Cardiac muscle cell (in vitro differentiated cells and primary cell): ENCODE results near the gene EZH2. TPM values are rescaled to one million over a fixed set of nuclear protein-coding genes. Genes with fewer than 3 reads are reported as not detected.

Source experiments
- DNase-seq, 2 donors: peaks; one replicate each; pipeline versions ENCODE4 v3.0.0 to v3.0.0-alpha.2; 2010 to 2017; ENCODE audit warnings: low read depth in 1 of 2, low spot score in 1 of 2
- H3K27ac ChIP-seq: fragments of 200-600 bp; sonication (generic); 2 replicates; pipeline ENCODE4 v1.5.1; 2016
- H3K27me3 ChIP-seq: fragments of 200-600 bp; sonication (generic); 2 replicates; pipeline ENCODE4 v1.6.0; 2016; ENCODE audit warnings: control low read depth
- H3K36me3 ChIP-seq: fragments of 200-600 bp; sonication (generic); 2 replicates; pipeline ENCODE4 v1.5.1; 2016; ENCODE audit warnings: control low read depth
- H3K4me1 ChIP-seq: fragments of 200-600 bp; sonication (generic); 2 replicates; pipeline ENCODE4 v1.8.1; 2017; ENCODE audit warnings: low read depth, mild to moderate bottlenecking, mixed run types
- H3K4me3 ChIP-seq: fragments of 200-600 bp; sonication (generic); 2 replicates; pipeline ENCODE4 v1.5.1; 2016; ENCODE audit warnings: mild to moderate bottlenecking
- H3K9me3 ChIP-seq: fragments of 200-600 bp; sonication (generic); 2 replicates; pipeline ENCODE4 v1.5.1; 2017; ENCODE audit warnings: low read depth, mild to moderate bottlenecking, control low read depth
- polyA plus RNA-seq: library from polyadenylated mRNA; unstranded; fragments of >200 nt; fragmentation: Nextera tagmentation; extraction: Ambion mirVana; gene quantifications from 2 replicates; pipeline ENCODE4 v1.2.1, GENCODE V29; 2016
- total RNA-seq: library from RNA; depleted of rRNA; stranded (reverse); fragments of >200 nt; gene quantifications from 2 replicates; pipeline ENCODE4 v1.2.3, GENCODE V29; 2016
- TF ChIP-seq, protein P1 (sequence below): IDR thresholded peaks from 2 replicates; pipeline ENCODE4 v1.5.1; 2012; ENCODE audit warnings: low read depth, mild to moderate bottlenecking, low read length

The EZH2 gene
- total and polyA plus RNA-seq, 2 experiments from 2014 or later, result 18.7 to 28.4 TPM

DNA sequence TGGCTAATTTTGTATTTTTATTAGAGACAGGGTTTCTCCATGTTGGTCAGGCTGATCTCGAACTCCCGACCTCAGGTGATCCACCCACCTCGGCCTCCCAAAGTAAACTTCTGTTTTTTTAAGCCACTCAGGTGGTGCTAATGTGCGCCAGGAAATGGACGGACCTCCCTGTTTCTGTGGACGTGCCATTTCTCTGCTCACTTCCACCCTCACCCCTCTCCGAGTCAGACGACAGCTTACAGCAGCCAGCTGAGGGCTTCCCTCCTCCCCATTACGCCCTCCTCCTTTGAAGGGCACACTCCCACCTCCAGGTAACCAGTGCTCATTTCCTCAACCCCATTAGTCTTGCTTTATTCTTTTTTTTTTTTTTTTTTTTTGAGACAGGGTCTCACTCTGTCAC is 41.7 kb upstream of the EZH2 start:
- H3K4me1 ChIP-seq, result peaks cover 1% of the 10 kb centered on the region
- no peak overlapping the region for H3K27ac ChIP-seq
- no peak overlapping the region for H3K4me3 ChIP-seq
- TF ChIP-seq, protein P1, sequence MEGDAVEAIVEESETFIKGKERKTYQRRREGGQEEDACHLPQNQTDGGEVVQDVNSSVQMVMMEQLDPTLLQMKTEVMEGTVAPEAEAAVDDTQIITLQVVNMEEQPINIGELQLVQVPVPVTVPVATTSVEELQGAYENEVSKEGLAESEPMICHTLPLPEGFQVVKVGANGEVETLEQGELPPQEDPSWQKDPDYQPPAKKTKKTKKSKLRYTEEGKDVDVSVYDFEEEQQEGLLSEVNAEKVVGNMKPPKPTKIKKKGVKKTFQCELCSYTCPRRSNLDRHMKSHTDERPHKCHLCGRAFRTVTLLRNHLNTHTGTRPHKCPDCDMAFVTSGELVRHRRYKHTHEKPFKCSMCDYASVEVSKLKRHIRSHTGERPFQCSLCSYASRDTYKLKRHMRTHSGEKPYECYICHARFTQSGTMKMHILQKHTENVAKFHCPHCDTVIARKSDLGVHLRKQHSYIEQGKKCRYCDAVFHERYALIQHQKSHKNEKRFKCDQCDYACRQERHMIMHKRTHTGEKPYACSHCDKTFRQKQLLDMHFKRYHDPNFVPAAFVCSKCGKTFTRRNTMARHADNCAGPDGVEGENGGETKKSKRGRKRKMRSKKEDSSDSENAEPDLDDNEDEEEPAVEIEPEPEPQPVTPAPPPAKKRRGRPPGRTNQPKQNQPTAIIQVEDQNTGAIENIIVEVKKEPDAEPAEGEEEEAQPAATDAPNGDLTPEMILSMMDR, result no peak
- no peaks in the 10 kb centered on the region for H3K27me3 ChIP-seq
- H3K9me3 ChIP-seq, result no peaks in the 10 kb centered on the region
- no peaks in the 10 kb centered on the region for H3K36me3 ChIP-seq
- no peak for DNase-seq

DNA sequence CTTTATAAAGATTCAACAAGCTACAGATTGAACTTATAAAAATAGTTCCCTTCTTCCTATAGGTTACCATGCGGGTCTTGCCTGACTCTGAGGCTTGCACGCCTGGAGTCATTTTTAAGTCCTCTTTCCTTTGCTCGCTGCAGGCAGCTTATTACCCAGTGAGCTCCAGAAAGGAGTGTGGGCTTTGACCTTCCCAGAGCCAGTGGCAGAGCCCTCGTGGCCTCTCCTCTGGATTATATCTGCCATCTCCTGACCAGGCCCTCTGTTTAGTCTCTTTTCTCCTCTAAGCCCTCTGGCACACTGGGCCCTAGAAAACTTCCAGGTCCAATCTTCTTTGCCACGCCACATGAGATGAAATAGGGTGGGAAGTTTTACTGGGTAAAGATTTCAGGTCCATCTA is 39.9 kb upstream of the EZH2 start:
- TF ChIP-seq, protein P1, result no peak
- Histone ChIP-seq H3K4me3 (no peak overlapping the region), H3K27me3 (no peaks in the 10 kb centered on the region), H3K27ac (no peak overlapping the region), H3K36me3 (no peaks in the 10 kb centered on the region), H3K4me1 (peaks cover 4% of the 10 kb centered on the region), H3K9me3 (no peaks in the 10 kb centered on the region)
- peak in 1 of 2 donors; percentile 7 for DNase-seq

DNA sequence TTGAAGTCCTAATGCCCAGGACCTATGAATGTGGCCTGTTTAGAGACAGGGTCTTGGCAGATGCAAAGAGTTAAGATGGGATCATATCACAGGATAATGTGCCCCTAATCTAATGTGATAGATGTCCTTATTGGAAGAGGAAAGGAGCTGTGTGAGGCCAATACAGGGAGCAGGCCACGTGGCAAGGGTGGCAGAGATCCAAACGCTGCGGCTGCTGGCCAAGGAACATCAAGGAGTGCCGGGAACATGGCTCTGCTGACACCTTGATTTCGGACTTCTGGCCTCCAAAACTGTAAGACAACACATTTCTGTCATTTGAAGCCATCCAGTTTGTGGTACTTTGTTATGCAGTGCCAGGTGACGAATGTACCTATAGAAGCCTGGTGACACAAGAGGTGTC is 37.7 kb upstream of the EZH2 start:
- TF ChIP-seq, protein P1, result no peak
- H3K27me3 ChIP-seq, result no peaks in the 10 kb centered on the region
- H3K36me3 ChIP-seq, result no peaks in the 10 kb centered on the region
- no peak for DNase-seq
- H3K9me3 ChIP-seq, result no peaks in the 10 kb centered on the region
- no peak overlapping the region for H3K27ac ChIP-seq
- peaks cover 4% of the 10 kb centered on the region for H3K4me1 ChIP-seq
- no peak overlapping the region for H3K4me3 ChIP-seq

DNA sequence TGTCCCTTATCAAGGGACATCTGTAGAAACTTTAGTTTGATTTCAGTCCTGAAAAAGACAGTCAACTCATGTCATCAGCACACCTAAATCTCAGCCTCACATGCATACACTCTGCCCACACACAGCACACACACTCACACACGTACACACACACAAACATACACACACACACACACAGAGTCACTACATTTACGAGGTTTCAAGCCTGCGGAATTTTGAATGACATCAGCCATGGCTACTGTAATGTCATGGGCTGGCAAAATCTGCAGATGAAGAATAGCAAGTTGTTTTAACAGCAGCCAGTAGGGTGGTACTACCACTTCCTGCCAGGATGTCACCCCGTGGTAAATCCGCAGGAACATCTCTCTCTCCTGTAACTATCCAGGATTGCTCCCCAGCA is 37.1 kb upstream of the EZH2 start:
- Histone ChIP-seq H3K4me1 (peaks cover 4% of the 10 kb centered on the region), H3K36me3 (no peaks in the 10 kb centered on the region), H3K27ac (no peak overlapping the region), H3K9me3 (no peaks in the 10 kb centered on the region), H3K4me3 (no peak overlapping the region), H3K27me3 (no peaks in the 10 kb centered on the region)
- TF ChIP-seq, protein P1, result no peak
- DNase-seq, result no peak

DNA sequence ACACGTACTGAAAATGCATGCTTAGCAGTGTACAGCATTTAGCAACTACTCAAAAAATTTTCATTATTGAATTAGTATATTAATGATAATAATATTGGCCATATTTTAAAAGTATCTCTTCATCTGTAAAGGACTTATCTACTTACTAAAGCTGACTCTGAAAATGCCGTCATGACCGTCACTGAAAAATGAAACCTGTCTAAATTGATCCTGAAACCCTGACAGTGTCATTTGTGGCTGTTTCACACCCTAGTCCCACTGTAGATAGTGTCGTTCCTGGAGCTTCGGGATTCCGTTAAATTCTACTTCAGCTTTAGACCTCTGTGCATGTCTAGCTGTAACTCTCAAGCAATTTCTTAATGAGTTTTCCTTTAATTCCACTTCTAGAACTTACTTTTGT is 35.8 kb upstream of the EZH2 start:
- TF ChIP-seq, protein P1, result no peak
- Histone ChIP-seq H3K27ac (no peak overlapping the region), H3K27me3 (no peaks in the 10 kb centered on the region)

DNA sequence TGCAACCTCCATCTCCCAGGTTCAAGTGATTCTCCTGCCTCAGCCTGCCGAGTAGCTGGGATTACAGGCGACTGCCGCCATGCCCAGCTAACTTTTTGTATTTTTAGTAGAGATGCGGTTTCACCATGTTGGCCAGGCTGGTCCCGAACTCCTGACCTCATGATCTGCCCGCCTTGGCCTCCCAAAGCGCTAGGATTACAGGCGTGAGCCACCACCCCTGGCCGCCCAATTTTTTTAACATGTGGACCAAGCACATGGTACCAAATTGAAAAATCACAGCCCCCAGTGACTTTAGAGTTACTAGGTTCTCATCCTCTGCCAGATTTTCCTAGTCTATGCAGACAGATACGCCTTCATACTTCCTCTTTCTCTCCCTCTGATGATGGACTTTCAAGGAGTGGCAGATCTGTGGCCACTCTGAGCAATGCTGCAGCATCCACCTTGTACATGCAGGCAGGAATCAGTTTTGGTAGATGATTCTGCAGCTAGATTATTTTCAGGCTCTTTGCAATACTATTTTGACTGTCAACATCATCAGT is 34.0 kb upstream of the EZH2 start:
- H3K27me3 ChIP-seq, result no peaks in the 10 kb centered on the region
- H3K4me3 ChIP-seq, result no peak overlapping the region
- no peaks in the 10 kb centered on the region for H3K36me3 ChIP-seq
- H3K9me3 ChIP-seq, result no peaks in the 10 kb centered on the region
- H3K27ac ChIP-seq, result no peak overlapping the region
- no peak for DNase-seq
- TF ChIP-seq, protein P1, result no peak
- peaks cover 4% of the 10 kb centered on the region for H3K4me1 ChIP-seq

More for the DNA sequence above, 35.8 kb upstream of the EZH2 start:
- Histone ChIP-seq H3K9me3 (no peaks in the 10 kb centered on the region), H3K36me3 (no peaks in the 10 kb centered on the region), H3K4me1 (peaks cover 4% of the 10 kb centered on the region), H3K4me3 (no peak overlapping the region)
- DNase-seq, result no peak
